ENCODE measurements around the gene SP2. TPM values are rescaled to one million over a fixed set of nuclear protein-coding genes. Genes with fewer than 3 reads are reported as not detected.

SP2 gene
- total RNA-seq, 2 donors from 2014 or later, result 15.2 to 15.8 TPM

DNA sequence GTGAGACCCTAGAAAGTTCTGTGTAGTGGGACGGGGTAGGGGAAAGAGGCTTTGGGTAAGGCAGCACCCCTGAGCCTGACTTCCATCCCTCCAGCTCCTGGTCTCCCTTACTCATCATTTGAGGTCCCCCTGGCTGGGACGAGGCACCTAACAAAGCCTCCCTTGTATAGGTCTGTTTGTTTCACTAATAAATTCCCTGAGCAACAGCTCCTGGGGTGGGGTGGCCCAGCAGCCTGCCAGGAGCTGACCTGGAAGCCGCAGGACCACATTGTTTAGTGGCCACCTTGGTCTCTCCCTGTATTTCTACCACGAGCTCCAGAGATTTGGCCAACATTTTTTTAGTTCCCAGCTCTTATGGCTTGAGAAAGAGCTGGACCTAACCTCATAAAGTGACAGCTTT, 54.4 kb downstream of the SP2 start:
- TF ChIP-seq, protein P1, sequence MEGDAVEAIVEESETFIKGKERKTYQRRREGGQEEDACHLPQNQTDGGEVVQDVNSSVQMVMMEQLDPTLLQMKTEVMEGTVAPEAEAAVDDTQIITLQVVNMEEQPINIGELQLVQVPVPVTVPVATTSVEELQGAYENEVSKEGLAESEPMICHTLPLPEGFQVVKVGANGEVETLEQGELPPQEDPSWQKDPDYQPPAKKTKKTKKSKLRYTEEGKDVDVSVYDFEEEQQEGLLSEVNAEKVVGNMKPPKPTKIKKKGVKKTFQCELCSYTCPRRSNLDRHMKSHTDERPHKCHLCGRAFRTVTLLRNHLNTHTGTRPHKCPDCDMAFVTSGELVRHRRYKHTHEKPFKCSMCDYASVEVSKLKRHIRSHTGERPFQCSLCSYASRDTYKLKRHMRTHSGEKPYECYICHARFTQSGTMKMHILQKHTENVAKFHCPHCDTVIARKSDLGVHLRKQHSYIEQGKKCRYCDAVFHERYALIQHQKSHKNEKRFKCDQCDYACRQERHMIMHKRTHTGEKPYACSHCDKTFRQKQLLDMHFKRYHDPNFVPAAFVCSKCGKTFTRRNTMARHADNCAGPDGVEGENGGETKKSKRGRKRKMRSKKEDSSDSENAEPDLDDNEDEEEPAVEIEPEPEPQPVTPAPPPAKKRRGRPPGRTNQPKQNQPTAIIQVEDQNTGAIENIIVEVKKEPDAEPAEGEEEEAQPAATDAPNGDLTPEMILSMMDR (IDR thresholded peaks at IDR 0.05), result no peak
- TF ChIP-seq POLR2A (IDR thresholded peaks at IDR 0.05), result no peak
- no peak for TF ChIP-seq POLR2AphosphoS5 (IDR thresholded peaks at IDR 0.05)
- intact Hi-C loops (cut with DNase I), result loop anchor here (5.0 kb wide), 1 partner anchor 103 kb away; no protein-coding TSS in a partner anchor
- no peak for DNase-seq (ENCODE audit: low spot score)
- Histone ChIP-seq H3K27ac (peak overlapping the region; percentile 89 to 93), H3K4me1 (replicated peaks) (peaks cover 16% of the 10 kb centered on the region), H3K27me3 (replicated peaks; ENCODE audit: insufficient read depth) (no peaks in the 10 kb centered on the region), H3K4me3 (no peak overlapping the region), H3K36me3 (no peaks in the 10 kb centered on the region), H3K9me3 (no peaks in the 10 kb centered on the region)
- WGBS, result 57% methylated on average over 4 of the region's 4 CpGs

DNA sequence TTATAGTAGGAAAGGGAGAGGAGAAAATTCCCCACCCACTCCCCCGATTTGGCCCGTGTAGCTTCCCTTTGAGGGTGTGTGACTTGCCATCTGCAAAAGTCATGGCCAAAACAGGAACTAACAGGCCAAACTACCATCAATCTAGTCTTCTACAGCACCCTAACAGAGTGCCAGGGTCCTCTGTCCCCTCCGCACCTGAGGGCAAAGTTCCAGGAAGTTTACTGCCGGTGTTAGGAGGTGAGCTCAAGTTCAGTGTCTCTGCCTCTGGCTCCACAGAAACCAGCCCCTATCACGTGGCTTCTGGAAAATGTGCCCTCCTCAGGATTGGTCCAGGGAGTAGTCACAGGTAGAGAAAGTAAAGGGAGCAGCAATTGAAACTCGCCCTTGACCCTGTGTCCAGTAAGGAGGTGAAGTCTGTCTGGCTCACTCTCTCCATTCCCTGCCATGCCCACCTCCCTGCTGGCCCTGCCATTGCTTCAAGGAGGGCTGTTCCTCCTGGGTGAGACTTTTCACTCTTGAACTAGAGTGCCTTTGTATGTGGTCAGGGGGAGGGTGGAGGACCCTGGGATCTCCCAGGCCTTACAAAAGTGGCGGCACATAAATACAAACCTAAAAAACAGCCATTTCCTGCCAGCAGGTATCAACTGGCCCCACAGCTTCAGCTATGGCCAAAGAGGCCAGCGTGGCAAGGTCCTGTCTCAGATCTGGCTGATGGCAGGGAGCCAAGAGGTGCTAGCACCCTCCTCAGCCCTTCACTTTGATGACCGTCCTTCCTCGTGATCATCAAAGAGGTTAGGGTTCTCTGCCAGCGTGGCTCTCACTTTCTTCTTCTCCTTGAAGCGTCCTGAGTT, 56.4 kb downstream of the SP2 start:
- no peaks in the 10 kb centered on the region for H3K36me3 ChIP-seq
- intact Hi-C loops (cut with DNase I), result loop anchor here (5.0 kb wide), 1 partner anchor 105 kb away; no protein-coding TSS in a partner anchor
- no peaks in the 10 kb centered on the region for H3K27me3 ChIP-seq (replicated peaks; ENCODE audit: insufficient read depth)
- H3K27ac ChIP-seq, result peak overlapping the region; percentile 89 to 93
- 63% methylated on average over 12 of the region's 12 CpGs for WGBS
- H3K4me3 ChIP-seq, result no peak overlapping the region
- no peaks in the 10 kb centered on the region for H3K9me3 ChIP-seq
- peaks cover 16% of the 10 kb centered on the region for H3K4me1 ChIP-seq (replicated peaks)
- DNase-seq (ENCODE audit: low spot score), result no peak
- TF ChIP-seq POLR2AphosphoS5 (IDR thresholded peaks at IDR 0.05) (no peak), POLR2A (IDR thresholded peaks at IDR 0.05) (no peak)
- TF ChIP-seq, protein P1 (IDR thresholded peaks at IDR 0.05), result no peak

DNA sequence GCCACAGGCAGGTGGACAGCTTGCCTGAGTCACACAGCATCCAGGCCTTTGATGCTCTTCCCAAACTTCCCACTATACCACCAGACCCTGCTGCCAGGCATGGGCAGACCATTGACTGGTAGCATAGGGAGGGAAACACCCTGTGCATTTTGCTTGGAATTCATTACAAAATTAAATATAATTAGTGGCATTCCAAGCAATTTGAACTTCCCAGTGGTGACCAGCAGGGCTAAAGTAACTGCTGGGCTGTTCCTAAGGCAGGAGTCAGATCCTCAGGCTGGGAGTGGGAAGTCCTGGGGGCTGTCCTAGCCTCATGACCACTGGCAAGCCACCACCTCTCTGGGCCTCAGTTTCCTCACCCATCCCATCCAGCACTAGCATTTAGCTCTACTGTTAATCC, 57.9 kb downstream of the SP2 start:
- Histone ChIP-seq H3K4me1 (replicated peaks) (peaks cover 14% of the 10 kb centered on the region), H3K4me3 (no peak overlapping the region), H3K36me3 (no peaks in the 10 kb centered on the region), H3K27me3 (replicated peaks; ENCODE audit: insufficient read depth) (no peaks in the 10 kb centered on the region), H3K9me3 (no peaks in the 10 kb centered on the region), H3K27ac (peak overlapping the region; percentile 10 to 84)
- intact Hi-C loops (cut with DNase I), result loop anchor here (5.0 kb wide), 1 partner anchor 107 kb away; no protein-coding TSS in a partner anchor
- no peak for TF ChIP-seq POLR2AphosphoS5 (IDR thresholded peaks at IDR 0.05)
- TF ChIP-seq, protein P1 (IDR thresholded peaks at IDR 0.05), result peak in 1 of 4 experiments; percentile 7
- no peak for DNase-seq (ENCODE audit: low spot score)

DNA sequence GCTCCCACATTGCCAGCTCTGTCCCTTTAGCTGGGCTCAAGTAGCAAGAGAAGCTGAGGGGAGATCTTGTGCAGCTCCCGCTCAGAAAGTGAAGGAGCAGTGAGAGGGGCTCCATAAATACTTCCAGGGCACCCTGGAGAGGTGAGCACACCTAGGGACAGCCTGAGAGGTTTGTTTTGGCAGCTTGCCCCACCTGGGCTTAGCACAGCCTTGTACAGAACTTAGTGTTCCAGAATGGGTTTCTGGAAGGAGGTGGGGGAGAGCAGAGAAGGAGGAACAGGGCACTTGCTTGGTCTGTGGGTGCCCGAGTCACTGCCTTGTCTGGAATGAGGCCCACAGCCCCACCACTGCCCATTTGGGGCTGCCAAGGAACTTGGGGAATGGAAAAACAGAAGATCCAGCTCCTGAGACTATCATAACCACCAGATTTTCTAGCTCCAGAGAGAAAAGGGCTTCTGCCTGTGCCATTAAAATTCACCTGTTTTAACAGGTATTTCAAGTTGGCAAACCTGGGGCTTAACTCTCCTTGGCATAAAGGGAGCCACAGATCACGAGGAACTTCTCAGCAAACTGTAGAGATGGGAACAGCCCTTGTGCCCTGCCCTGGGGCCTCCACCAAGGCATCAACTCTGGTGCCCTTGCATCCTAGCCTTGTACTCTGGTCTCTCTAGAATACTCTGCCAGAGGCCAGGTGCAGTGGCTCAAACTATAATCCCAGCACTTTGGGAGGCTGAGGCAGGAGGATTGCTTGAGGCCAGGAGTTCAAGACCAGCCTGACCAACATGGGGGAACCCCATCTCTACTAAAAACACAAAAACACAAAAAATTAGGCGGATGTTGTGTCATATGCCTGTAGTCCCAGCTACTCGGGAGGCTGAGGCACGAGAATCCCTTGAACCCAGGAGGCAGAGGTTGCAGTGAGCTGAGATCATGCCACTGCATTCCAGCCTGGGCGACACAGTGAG, 59.7 kb downstream of the SP2 start:
- H3K4me3 ChIP-seq, result peak overlapping the region; percentile 41 to 43
- 71% methylated on average over 7 of the region's 7 CpGs for WGBS
- H3K27ac ChIP-seq, result peak overlapping the region; percentile 77 to 84
- intact Hi-C loops (cut with DNase I), result no loop called here
- no peaks in the 10 kb centered on the region for H3K9me3 ChIP-seq
- no peaks in the 10 kb centered on the region for H3K4me1 ChIP-seq (replicated peaks)
- H3K36me3 ChIP-seq, result no peaks in the 10 kb centered on the region
- H3K27me3 ChIP-seq (replicated peaks; ENCODE audit: insufficient read depth), result no peaks in the 10 kb centered on the region
- TF ChIP-seq POLR2A (IDR thresholded peaks at IDR 0.05), result peak; percentile 32
- peak; percentile 84 for TF ChIP-seq POLR2AphosphoS5 (IDR thresholded peaks at IDR 0.05)
- TF ChIP-seq, protein P1 (IDR thresholded peaks at IDR 0.05), result no peak
- peak; percentile 88 for DNase-seq (ENCODE audit: low spot score)

Measured in prostate gland (tissue), 2 donors.